ENCODE data around the gene SRGAP2C.
"Not testable (repeated sequence)": the region's sequence is repeated elsewhere in the genome, so short reads cannot be mapped to it uniquely, and the experiment has no call there.

The SRGAP2C gene

DNA sequence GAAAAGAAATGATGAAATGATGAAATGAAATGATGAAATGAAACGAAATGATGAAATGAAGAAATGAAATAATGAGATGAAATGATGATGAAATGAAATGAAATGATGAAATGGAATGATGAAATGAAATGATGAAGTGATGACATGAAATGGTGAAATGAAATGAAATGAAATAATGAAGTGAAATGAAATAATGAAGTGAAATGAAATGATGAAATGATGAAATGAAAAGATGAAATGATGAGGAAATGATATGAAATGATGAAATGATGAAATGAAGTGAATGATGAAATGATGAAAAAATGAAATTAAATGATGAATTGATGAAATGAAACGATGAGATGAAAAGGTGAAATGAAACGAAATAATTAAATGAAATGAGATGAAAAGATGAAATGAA is 215.3 kb downstream of the SRGAP2C start:
- not testable (repeated sequence) for H3K4me3 ChIP-seq (ENCODE audit: low read depth, low read length); DNase-seq (ENCODE audit: low read depth)

DNA sequence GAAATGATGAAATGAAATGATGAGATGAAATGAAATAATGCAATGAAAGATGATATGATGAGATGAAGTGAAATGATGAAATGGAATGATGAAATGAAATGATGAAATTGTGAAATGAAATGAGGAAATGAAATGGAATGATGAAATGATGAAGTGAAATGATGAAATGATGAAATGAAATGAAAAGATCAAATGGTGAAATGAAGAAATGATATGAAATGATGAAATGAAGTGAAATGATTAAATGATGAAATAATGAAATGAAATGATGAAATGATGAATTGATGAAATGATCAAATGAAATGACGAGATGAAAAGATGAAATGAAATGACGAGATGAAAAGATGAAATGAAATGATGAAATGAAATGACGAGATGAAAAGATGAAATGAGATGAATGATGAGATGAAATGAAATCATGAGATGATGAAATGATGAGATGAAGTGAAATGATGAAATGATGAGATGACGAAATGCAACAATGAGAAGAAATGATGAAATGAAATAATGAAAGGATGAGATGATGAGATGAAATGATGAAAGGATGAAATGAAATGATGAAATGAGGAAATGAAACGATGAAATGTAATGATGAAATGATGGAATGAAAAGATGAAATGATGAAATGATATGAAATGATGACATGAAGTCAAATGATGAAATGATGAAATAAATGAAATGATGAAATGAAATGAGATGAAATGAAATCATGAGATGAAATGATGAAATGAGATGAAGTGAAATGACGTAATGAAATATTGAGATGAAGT is 216.0 kb downstream of the SRGAP2C start:
- H3K4me3 ChIP-seq (ENCODE audit: low read depth, low read length); DNase-seq (ENCODE audit: low read depth): not testable (repeated sequence)

DNA sequence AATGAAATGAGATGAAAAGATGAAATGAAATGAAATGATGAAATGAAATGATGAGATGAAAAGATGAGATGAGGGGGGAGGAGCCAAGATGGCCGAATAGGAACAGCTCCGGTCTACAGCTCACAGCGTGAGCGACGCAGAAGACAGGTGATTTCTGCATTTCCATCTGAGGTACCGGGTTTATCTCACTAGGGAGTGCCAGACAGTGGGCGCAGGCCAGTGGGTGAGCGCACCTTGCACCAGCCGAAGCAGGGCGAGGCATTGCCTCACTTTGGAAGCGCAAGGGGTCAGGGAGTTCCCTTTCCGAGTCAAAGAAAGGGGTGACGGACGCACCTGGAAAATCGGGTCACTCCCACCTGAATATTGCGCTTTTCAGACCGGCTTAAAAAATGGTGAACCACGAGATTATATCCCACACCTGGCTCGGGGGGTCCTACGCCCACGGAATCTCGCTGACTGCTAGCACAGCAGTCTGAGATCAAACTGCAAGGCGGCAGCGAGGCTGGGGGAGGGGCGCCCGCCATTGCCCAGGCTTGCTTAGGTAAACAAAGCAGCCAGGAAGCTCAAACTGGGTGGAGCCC is 216.7 kb downstream of the SRGAP2C start:
- H3K4me3 ChIP-seq (ENCODE audit: low read depth, low read length); DNase-seq (ENCODE audit: low read depth): not testable (repeated sequence)

DNA sequence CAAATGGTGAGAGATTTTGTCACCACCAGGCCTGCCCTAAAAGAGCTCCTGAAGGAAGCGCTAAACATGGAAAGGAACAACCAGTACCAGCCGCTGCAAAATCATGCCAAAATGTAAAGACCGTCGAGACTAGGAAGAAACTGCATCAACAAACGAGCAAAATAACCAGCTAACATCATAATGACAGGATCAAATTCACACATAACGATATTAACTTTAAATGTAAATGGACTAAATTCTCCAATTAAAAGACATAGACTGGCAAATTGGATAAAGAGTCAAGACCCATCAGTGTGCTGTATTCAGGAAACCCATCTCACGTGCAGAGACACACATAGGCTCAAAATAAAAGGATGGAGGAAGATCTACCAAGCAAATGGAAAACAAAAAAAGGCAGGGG is 218.5 kb downstream of the SRGAP2C start:
- not testable (repeated sequence) for H3K4me3 ChIP-seq (ENCODE audit: low read depth, low read length); DNase-seq (ENCODE audit: low read depth)

DNA sequence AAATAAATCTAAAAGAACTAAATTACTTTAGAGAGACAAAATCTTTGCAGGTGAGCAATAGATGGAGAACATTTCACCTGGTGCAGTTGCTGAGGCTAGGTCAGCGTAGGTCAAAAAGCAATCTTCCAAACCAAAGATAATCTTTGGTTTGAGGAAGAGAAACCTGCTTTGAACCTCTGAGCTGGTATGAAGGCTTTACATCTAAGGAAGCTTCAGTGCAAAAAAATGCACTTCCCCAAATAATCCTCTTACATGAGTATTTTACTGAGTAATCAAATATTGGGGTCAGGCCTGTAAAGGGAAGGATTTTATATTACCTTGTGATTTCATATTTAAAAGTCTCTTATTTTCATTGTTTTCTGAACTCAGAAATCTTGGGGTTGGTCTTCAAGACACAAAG is 223.6 kb downstream of the SRGAP2C start:
- H3K4me3 ChIP-seq (ENCODE audit: low read depth, low read length): no peak overlapping the region
- no peak for DNase-seq (ENCODE audit: low read depth)

DNA sequence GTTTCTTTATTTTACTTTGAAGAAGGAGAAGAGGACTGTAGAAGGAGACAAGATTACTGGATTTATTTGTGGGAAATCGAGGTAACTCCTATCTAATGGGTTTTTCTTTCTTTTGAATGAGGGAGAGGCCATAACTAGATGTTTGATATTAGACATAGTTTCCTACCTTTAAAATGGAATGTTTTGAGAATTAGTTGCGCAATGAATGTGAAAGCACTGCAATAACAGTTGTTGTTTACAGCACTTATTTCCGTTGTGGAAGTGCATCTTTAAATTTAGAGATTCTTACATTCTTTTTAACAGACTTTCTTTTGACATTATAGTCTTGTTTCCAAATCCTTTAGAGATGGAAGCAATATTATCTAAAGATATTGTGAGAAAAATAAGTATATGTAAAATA is 229.0 kb downstream of the SRGAP2C start:
- no peak for DNase-seq (ENCODE audit: low read depth)
- H3K4me3 ChIP-seq (ENCODE audit: low read depth, low read length): no peak overlapping the region

DNA sequence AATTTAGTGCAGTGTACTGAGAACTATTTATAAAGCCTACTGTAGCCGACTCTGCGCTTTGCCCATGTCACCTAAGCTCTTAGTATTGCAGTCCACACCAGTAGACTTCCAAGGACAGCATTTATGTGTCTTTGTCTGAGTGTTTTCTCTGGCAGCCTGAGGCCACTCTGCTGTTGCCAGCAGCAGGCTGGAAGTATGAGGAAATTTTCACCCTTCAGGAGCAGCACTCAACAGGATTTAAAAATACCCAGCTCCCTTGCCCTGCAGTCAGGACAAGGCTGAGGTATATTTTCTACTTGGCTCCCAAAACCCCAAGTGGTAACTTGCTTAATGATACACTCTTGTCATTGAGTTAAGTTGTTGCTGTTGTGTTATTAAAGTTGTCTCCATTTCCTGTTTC is 230.1 kb downstream of the SRGAP2C start:
- no peak for DNase-seq (ENCODE audit: low read depth)
- no peak overlapping the region for H3K4me3 ChIP-seq (ENCODE audit: low read depth, low read length)

DNA sequence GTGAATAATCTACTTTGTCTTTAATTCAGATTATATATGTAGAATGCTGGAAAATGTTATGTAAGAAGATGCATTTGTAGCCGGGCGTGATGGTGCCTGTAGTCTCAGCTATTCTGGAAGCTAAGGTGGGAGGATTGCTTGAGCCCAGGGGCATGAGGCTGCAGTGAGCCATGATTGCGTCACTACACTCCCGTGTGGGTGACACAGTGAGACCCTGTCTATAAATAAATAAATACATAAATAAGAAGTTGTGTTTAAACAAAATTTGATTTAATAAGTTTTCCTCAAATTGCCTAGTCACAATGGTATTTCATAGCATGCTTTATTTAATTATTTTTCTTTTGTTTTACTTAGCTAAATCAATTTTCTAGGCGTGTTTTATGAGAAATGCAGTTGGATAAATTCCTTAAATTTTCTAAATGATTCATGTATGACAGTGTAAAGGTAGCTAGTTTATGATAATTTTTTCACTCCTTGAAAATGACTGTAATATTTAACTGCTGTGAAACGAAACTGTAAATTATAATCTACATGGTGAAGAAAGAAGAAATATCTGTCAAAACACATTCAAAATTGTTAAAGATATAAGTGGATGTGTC is 232.6 kb downstream of the SRGAP2C start:
- no peak for DNase-seq (ENCODE audit: low read depth)
- H3K4me3 ChIP-seq (ENCODE audit: low read depth, low read length): no peak overlapping the region

DNA sequence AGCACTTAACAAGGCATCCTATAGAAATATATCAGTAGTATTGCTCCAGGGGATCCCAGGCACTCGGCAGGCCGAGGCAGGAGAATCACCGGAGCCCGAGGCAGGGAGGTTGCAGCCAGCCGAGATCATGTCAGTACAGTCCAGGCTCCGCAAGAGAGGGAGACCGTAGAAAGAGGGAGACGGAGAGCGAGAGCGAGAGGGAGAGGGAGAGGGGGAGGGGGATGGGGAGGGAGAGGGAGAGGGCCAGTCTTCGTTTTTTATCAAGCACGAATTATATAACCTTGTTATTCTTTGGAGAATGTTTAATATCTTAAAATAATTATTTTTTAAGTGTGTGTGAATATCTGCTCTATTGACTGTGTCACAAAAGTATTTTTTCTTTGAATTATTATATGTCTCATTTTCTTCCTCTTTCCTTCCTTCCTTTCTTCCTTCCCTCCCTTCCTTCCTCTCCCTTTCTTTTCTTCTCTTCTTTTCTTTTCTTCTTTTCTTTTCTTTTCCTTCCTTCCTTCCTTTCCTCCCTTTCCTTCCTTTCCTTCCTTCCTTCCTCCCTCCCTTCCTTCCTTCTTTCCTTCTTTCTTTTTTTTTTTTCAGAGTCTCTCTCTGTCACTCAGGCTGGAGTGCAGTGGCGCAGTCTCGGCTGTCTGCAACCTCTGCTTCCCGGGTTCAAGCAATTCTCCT is 233.7 kb downstream of the SRGAP2C start:
- H3K4me3 ChIP-seq (ENCODE audit: low read depth, low read length): no peak overlapping the region
- DNase-seq (ENCODE audit: low read depth): no peak

DNA sequence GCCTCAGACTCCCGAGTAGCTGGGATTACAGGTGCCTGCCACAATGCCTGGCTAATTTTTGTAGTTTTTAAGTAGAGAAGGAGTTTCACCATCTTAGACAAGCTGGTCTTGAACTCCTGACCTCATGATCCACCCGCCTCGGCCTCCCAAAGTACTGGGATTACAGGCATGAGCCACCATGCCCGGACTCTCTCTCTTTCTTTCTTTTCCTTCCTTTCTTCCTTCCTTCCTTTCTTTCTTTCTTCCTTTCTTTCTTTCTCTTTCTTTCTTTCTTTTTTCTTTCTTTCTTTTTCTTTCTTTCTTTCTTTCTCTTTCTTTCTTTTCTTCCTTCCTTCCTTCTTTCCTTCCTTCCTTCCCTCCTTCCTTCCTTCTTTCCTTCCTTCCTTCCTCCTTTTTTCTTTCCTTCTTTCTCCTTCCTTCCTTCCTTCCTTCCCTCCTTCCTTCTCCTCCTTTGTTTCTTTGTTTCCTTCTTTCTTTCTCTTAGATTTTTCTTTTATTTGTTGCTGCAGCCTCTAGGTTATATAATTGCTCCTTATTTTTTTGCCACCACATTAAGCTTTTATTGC is 234.4 kb downstream of the SRGAP2C start:
- DNase-seq (ENCODE audit: low read depth); H3K4me3 ChIP-seq (ENCODE audit: low read depth, low read length): not testable (repeated sequence)

DNA sequence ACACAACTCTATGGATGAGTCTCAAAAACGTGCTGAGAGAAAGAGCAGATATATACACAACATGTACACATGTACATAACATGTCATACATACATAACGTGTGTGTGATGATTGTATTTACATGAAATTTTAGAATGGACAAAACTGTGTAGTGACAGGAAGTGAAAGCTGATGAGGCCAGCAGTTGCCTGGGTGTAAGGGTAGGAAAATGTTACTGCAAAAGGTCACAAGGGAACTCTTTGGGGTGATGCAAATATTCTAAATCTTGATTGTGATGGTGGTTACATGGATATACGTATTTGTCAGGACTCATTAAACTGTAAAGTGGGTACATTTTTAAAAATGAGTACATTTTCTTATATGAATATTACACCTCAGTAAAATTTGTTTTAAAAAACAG is 236.7 kb downstream of the SRGAP2C start:
- not testable (repeated sequence) for DNase-seq (ENCODE audit: low read depth); H3K4me3 ChIP-seq (ENCODE audit: low read depth, low read length)

DNA sequence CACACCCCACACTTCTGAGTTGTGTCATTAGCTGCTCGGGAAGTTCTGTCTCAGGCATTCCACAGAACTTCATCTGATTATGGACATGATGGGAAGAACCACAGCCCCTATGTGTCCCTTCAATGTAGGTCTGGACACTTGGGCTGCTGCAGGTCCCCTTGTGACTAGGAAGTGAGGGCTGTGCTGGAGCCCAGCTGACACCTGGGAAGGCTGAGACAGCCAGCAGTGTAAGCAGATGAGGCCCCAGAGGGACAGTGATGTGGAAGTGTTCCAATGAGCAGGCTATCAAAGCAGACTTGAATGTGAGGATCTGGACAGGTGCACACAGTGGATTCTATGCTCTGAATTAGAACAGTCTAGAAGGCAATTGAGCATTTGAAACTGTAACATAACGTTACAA is 239.2 kb downstream of the SRGAP2C start:
- not testable (repeated sequence) for DNase-seq (ENCODE audit: low read depth); H3K4me3 ChIP-seq (ENCODE audit: low read depth, low read length)

DNA sequence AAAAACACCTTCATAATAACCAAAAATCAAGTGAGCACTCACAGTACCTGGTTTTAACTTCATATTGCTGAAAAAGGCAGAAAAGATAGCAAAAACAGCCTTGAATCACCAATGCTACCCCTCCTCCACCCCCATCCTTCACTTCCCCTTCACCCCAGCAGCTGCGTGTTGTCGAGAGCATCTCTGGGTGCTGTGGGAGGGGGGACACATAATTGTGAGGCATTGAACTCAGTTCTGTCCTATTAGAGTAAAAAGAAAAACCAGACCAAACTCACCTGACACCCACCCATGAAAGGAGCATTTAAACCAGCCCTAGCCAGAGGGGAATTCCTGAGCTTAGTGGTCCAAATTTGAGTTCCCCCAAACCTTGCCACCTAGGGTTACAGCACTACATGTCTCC is 248.7 kb downstream of the SRGAP2C start:
- not testable (repeated sequence) for H3K4me3 ChIP-seq (ENCODE audit: low read depth, low read length); DNase-seq (ENCODE audit: low read depth)

DNA sequence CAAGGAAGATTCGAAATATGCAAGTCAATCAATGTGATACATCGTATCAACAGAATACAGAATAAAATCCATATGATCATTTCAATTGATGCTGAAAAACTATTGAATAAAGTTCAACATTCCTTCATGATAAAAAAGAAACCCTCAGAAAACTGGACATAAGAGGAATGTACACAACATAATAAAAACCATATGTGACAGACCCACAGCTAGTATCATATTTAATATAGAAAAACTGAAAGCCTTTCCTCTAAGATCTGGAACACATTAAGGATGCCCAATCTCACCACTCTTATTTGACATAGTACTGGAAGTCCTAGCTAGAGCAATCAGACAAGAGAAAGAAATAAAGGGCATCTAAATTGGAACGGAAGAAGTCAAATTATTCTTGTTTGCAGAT is 254.1 kb downstream of the SRGAP2C start:
- DNase-seq (ENCODE audit: low read depth): not testable (repeated sequence)

DNA sequence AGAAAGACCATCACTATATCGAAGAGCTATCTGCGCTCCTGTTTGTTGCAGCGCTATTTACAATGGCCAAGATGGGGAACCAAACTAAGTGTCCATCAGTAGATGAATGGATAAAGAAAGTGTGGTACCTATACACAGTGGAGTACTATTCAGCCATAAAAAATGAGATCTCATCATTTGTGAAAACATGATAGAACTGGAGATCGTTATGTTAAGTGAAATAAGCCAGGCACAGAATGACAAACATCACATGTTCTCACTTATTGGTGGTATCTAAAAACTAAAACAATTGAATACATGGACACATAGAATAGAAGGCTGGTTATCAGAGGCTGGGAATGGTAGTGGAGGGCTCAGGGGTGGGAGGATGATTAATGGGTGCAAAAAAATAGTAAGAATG is 256.2 kb downstream of the SRGAP2C start:
- DNase-seq (ENCODE audit: low read depth): no peak
- H3K4me3 ChIP-seq (ENCODE audit: low read depth, low read length): no peak overlapping the region

More for the DNA sequence above, 254.1 kb downstream of the SRGAP2C start:
- H3K4me3 ChIP-seq (ENCODE audit: low read depth, low read length): not testable (repeated sequence)
